Measurements from ENCODE around the gene POLR3C. TPM values are rescaled to one million over a fixed set of nuclear protein-coding genes. Genes with fewer than 3 reads are reported as not detected.

The POLR3C gene
- total and polyA plus RNA-seq, 2 experiments from 2014 or later: 15.1 to 23.9 TPM

GRCh38 chr1:145887631-145888030 lies 63.6 kb downstream of the POLR3C start:
- no peaks in the 10 kb centered on the region for H3K9me3 Mint-ChIP-seq
- 0 out of 2 replicates have a peak overlapping the region, but pooled peaks have one; percentile 28 for H2AFZ ChIP-seq
- H3K4me3 Mint-ChIP-seq: no peak overlapping the region
- no peak for TF ChIP-seq POLR2AphosphoS5 (IDR thresholded peaks at IDR 0.05; ENCODE audit: low read depth)
- TF ChIP-seq CTCF (conservative IDR thresholded peaks at IDR 0.05; ENCODE audit: low read depth in 2 of 2): no peak
- no peak for TF ChIP-seq REST (IDR thresholded peaks at IDR 0.05; ENCODE audit: unreplicated experiment)
- TF ChIP-seq CREB1 (CRISPR knock-in tag; IDR thresholded peaks at IDR 0.05; ENCODE audit: low read depth): no peak
- no peaks in the 10 kb centered on the region for H3K36me3 Mint-ChIP-seq (ENCODE audit: low read depth)
- peaks cover 26% of the 10 kb centered on the region; the same call in 2 of the 3 replicates for H3K4me1 Mint-ChIP-seq
- no peak for DNase-seq (ENCODE audit: low spot score)
- H3K36me3 ChIP-seq (ENCODE audit: insufficient read depth): no peaks in the 10 kb centered on the region
- no peak overlapping the region for H3K27ac Mint-ChIP-seq
- ATAC-seq: no peak
- H3F3A ChIP-seq (replicated peaks; ENCODE audit: low read depth): no peaks in the 10 kb centered on the region
- H3K27me3 Mint-ChIP-seq (ENCODE audit: insufficient read depth, low read depth, poor library complexity): peaks cover 18% of the 10 kb centered on the region
- H3K27me3 ChIP-seq (ENCODE audit: insufficient read depth): peaks cover 29% of the 10 kb centered on the region
- no peaks in the 10 kb centered on the region for H3K9me2 ChIP-seq (ENCODE audit: insufficient read depth)
- no peak overlapping the region for H3K27ac ChIP-seq (ENCODE audit: low read depth)
- no peak overlapping the region for H3K4me3 ChIP-seq
- no peak overlapping the region for H3K4me2 ChIP-seq
- H3K4me1 ChIP-seq (ENCODE audit: insufficient read depth): peaks cover 13% of the 10 kb centered on the region; the same call in 1 of the 2 replicates
- no peaks in the 10 kb centered on the region for H4K20me1 ChIP-seq (replicated peaks; ENCODE audit: insufficient read depth)
- no peaks in the 10 kb centered on the region for H3K79me2 ChIP-seq (replicated peaks; ENCODE audit: insufficient read depth)

- H3K4me3 Mint-ChIP-seq: no peak overlapping the region
- DNase-seq (ENCODE audit: low spot score): no peak
- no peaks in the 10 kb centered on the region for H3K9me3 Mint-ChIP-seq
- no peak overlapping the region for H3K27ac ChIP-seq (ENCODE audit: low read depth)
- no peak overlapping the region for H2AFZ ChIP-seq
- H4K20me1 ChIP-seq (replicated peaks; ENCODE audit: insufficient read depth): no peaks in the 10 kb centered on the region
- ATAC-seq: no peak
- H3K4me3 ChIP-seq: no peak overlapping the region
- peaks cover 26% of the 10 kb centered on the region; the same call in 2 of the 3 replicates for H3K4me1 Mint-ChIP-seq
- H3K27me3 Mint-ChIP-seq (ENCODE audit: insufficient read depth, low read depth, poor library complexity): peaks cover 14% of the 10 kb centered on the region
- H3K4me1 ChIP-seq (ENCODE audit: insufficient read depth): peaks cover 15% of the 10 kb centered on the region; the same call in 1 of the 2 replicates
- no peak overlapping the region for H3K4me2 ChIP-seq
- no peaks in the 10 kb centered on the region for H3K36me3 Mint-ChIP-seq (ENCODE audit: low read depth)
- H3K9me2 ChIP-seq (ENCODE audit: insufficient read depth): no peaks in the 10 kb centered on the region
- H3K27ac Mint-ChIP-seq: no peak overlapping the region
- peaks cover 14% of the 10 kb centered on the region for H3K27me3 ChIP-seq (ENCODE audit: insufficient read depth)
- no peaks in the 10 kb centered on the region for H3F3A ChIP-seq (replicated peaks; ENCODE audit: low read depth)
- no peaks in the 10 kb centered on the region for H3K79me2 ChIP-seq (replicated peaks; ENCODE audit: insufficient read depth)
- no peaks in the 10 kb centered on the region for H3K36me3 ChIP-seq (ENCODE audit: insufficient read depth)
- TF ChIP-seq NANOG (IDR thresholded peaks at IDR 0.05; ENCODE audit: borderline replicate concordance): no peak
- no peak for TF ChIP-seq ZNF331 (CRISPR knock-in tag; IDR thresholded peaks at IDR 0.05; ENCODE audit: low read depth)
- no peak for TF ChIP-seq JUNB (IDR thresholded peaks at IDR 0.05; ENCODE audit: unreplicated experiment)
- TF ChIP-seq STAT1 (IDR thresholded peaks at IDR 0.05; ENCODE audit: unreplicated experiment): no peak
- TF ChIP-seq POLR2AphosphoS5 (IDR thresholded peaks at IDR 0.05; ENCODE audit: low read depth): no peak
- no peak for TF ChIP-seq ZNF114 (CRISPR knock-in tag; IDR thresholded peaks at IDR 0.05)
- no peak for TF ChIP-seq EZH2phosphoT487 (IDR thresholded peaks at IDR 0.05; ENCODE audit: unreplicated experiment)
- TF ChIP-seq REST (IDR thresholded peaks at IDR 0.05; ENCODE audit: unreplicated experiment): no peak
- no peak for TF ChIP-seq CTCF (conservative IDR thresholded peaks at IDR 0.05; ENCODE audit: low read depth in 2 of 2)
Measured at GRCh38 chr1:145889722-145890121, 65.7 kb downstream of the POLR3C start.

Data from GM23338 (cell line).